RWPE1 (cell line): Measurements from ENCODE around the gene PCNX2.
"Not testable (repeated sequence)": the region's sequence is repeated elsewhere in the genome, so short reads cannot be mapped to it uniquely, and the experiment has no call there.

ENCODE experiments used
- CTCF ChIA-PET: fragments of 350-600 bp; sonication (Branson Sonifier 250); formaldehyde crosslinking; extraction: SDS; loops from one replicate; lab custom pipeline; 2021; lab: Yijun Ruan, JAX
- POLR2A ChIA-PET: fragments of 400-600 bp; formaldehyde crosslinking; extraction: SDS; loops from one replicate; lab custom pipeline; 2020; ENCODE audit warnings: antibody characterized with exemption; ENCODE audit not compliant: low non-redundant PET; lab: Yijun Ruan, JAX
- DNase-seq: peaks from one replicate; pipeline ENCODE4 v3.0.0; 2012; ENCODE audit warnings: low spot score
- H3K27ac ChIP-seq: fragments of 450-650 bp; 2 replicates; pipeline ENCODE4 v1.5.1; 2017
- TF ChIP-seq, protein P1 (sequence below): fragments of 450-650 bp; conservative IDR thresholded peaks from 2 replicates; pipeline ENCODE4 v1.5.1; 2017; ENCODE audit warnings: low read depth, mild to moderate bottlenecking

The PCNX2 gene

GRCh38 chr1:233081735-233082134, 213.8 kb downstream of the PCNX2 start:
- H3K27ac ChIP-seq: peak overlapping the region; percentile 53; the same call in 1 of the 2 replicates
- DNase-seq: no peak
- TF ChIP-seq, protein P1, sequence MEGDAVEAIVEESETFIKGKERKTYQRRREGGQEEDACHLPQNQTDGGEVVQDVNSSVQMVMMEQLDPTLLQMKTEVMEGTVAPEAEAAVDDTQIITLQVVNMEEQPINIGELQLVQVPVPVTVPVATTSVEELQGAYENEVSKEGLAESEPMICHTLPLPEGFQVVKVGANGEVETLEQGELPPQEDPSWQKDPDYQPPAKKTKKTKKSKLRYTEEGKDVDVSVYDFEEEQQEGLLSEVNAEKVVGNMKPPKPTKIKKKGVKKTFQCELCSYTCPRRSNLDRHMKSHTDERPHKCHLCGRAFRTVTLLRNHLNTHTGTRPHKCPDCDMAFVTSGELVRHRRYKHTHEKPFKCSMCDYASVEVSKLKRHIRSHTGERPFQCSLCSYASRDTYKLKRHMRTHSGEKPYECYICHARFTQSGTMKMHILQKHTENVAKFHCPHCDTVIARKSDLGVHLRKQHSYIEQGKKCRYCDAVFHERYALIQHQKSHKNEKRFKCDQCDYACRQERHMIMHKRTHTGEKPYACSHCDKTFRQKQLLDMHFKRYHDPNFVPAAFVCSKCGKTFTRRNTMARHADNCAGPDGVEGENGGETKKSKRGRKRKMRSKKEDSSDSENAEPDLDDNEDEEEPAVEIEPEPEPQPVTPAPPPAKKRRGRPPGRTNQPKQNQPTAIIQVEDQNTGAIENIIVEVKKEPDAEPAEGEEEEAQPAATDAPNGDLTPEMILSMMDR: no peak
- ChIA-PET POLR2A (no interaction called here), CTCF (interaction anchor here (0.6 kb wide), 2 partner anchors 11 to 437 kb away, joined by 3 to 4 read pairs; no protein-coding TSS in a partner anchor)

DNA sequence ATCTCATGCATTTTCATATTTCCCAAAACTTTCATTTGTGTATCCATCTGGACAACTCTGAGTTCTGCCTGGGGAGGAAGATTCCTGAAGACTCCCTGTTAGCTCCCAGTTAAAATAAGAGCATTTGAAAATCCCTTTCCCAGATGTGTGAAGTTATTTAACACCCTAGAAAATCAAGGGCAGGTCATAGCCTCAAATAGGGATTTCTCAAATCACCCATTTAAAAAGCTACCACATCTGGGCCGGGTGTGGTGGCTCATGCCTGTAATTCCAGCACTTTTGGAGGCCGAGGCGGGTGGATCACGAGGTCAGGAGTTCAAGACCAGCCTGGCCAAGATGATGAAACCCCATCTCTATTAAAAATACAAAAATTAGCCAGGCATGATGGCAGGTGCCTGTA, 214.7 kb downstream of the PCNX2 start:
- peak overlapping the region; percentile 53; the same call in 1 of the 2 replicates for H3K27ac ChIP-seq
- CTCF ChIA-PET: interaction anchor here (0.7 kb wide), 1 partner anchor 1987 kb away, joined by 3 read pairs; no protein-coding TSS in a partner anchor
- DNase-seq, POLR2A ChIA-PET: not testable (repeated sequence)

- POLR2A ChIA-PET: no interaction called here
- no peak overlapping the region for H3K27ac ChIP-seq
- TF ChIP-seq, protein P1: no peak
- DNase-seq: no peak
- CTCF ChIA-PET: no interaction called here
Measured at GRCh38 chr1:233080286-233080685, 215.2 kb downstream of the PCNX2 start.

- CTCF ChIA-PET: no interaction called here
- TF ChIP-seq, protein P1: no peak
- H3K27ac ChIP-seq: no peak overlapping the region
- DNase-seq: no peak
- POLR2A ChIA-PET: no interaction called here
Measured at GRCh38 chr1:233079574-233079973, 216.0 kb downstream of the PCNX2 start.

DNA sequence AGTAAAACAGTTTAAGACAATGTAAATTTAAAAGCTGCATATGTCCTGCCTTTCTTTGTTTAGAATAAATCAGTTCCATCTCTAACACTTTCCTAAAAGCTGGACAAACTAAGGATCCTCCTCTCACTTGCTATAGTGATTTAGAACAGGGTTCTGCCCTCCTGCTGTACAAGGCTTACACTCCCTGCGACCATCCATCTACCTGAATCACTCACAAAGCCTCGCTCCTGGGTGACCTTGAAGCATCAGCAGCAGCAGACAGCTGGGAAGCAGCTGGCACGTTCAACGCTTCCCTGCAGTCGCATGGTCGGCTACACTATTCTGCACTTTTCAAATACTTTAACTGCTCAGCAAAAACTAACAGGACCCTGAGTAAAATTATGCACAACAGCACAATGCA, 217.1 kb downstream of the PCNX2 start:
- H3K27ac ChIP-seq: no peak overlapping the region
- POLR2A ChIA-PET: no interaction called here
- TF ChIP-seq, protein P1: no peak
- CTCF ChIA-PET: no interaction called here
- DNase-seq: no peak

- DNase-seq: no peak
- ChIA-PET CTCF (no interaction called here), POLR2A (no interaction called here)
- no peak overlapping the region for H3K27ac ChIP-seq
- TF ChIP-seq, protein P1: no peak
Measured at GRCh38 chr1:233075915-233076295, 219.6 kb downstream of the PCNX2 start.

DNA sequence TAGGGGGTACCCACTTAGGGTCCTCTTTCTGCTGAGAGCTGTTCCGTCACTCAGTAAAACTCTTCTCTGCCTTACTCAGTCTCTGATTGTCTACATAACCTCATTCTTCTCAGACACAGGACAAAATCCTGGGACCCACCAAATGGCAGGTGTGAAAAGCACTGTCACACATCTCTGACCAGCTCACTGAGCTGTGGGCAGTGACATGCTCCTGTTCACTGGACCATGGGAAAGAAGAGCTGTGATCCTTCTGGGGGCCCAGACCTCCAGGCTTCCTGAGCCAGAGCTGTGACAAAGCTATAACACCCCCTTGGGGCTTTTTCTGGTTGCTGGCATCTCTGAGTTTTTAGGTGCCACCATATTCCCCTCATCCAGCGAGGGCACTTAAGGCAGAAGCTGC, 229.4 kb downstream of the PCNX2 start:
- TF ChIP-seq, protein P1: no peak
- POLR2A ChIA-PET: no interaction called here
- DNase-seq: no peak
- CTCF ChIA-PET: no interaction called here
- no peak overlapping the region for H3K27ac ChIP-seq
